Esophagus squamous epithelium (tissue), 4 donors: Measurements from ENCODE around the gene CELA2B.

Source experiments
- POLR2A ChIP-seq, 4 donors: fragments of 450-650 bp; IDR thresholded peaks; one replicate each; pipeline ENCODE4 v1.6.1; 2017; ENCODE audit warnings: antibody characterized with exemption in 4 of 4, mild to moderate bottlenecking in 4 of 4, moderate library complexity in 3 of 4
- TF ChIP-seq, protein P1 (sequence below), 6 experiments: fragments of 450-650 bp in 4 of 6; fragments of 200-600 bp in 2 of 6; sonication (generic) in 2 of 6; IDR thresholded peaks; one replicate each; pipeline ENCODE4 v1.5.1; 2016 to 2019; ENCODE audit warnings: antibody characterized with exemption in 6 of 6, mild to moderate bottlenecking in 4 of 6, moderate library complexity in 4 of 6

DNA sequence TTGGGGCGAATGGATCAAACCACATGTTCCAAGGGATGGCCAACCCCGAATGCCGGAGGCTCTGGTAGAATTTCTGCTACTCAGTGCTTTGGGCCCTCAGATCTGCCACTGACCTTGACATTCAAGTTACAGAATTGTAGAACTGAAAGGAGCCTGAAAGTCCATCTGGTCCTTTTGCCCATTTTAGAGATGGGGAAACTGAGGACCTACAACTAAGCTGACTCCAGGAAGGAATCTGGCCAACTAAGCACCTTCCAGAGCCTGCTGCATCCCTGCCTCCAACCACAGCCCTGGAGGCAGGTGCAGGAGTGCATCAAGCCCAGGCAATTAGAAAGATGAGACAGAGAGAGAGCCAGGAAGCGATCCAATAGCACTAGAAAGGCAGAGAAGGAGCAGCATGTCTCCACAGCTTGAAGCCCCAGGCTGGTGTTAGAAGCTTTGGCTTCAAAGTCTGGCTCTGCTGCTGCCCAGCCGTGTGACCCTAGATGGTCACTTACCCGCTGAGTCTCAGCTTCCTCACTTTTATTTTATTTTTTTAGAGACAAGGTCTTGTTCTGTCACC lies 38.9 kb upstream of the CELA2B start:
- TF ChIP-seq, protein P1, sequence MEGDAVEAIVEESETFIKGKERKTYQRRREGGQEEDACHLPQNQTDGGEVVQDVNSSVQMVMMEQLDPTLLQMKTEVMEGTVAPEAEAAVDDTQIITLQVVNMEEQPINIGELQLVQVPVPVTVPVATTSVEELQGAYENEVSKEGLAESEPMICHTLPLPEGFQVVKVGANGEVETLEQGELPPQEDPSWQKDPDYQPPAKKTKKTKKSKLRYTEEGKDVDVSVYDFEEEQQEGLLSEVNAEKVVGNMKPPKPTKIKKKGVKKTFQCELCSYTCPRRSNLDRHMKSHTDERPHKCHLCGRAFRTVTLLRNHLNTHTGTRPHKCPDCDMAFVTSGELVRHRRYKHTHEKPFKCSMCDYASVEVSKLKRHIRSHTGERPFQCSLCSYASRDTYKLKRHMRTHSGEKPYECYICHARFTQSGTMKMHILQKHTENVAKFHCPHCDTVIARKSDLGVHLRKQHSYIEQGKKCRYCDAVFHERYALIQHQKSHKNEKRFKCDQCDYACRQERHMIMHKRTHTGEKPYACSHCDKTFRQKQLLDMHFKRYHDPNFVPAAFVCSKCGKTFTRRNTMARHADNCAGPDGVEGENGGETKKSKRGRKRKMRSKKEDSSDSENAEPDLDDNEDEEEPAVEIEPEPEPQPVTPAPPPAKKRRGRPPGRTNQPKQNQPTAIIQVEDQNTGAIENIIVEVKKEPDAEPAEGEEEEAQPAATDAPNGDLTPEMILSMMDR (IDR thresholded peaks at IDR 0.05), result no peak
- TF ChIP-seq POLR2A (IDR thresholded peaks at IDR 0.05), result no peak
